ENCODE measurements around the gene ZNF385A. TPM values are rescaled to one million over a fixed set of nuclear protein-coding genes. Genes with fewer than 3 reads are reported as not detected.
A peak's percentile ranks its signal among the peaks of the same experiment; 100 is the strongest.

The ZNF385A gene
- total RNA-seq, 6 donors from 2014 or later = 18.5 to 43.8 (median 23.0) TPM

GRCh38 chr12:54374562-54375258 lies 9.8 kb downstream of the ZNF385A start:
- WGBS, 2 donors = 61 to 81% methylated on average over 2 of the region's 2 CpGs
- H3K4me1 ChIP-seq = peaks cover 29 to 57% (median 46%) of the 10 kb centered on the region in 4 donors
- TF ChIP-seq EP300 (IDR thresholded peaks at IDR 0.05) (no peak), CTCF (IDR thresholded peaks at IDR 0.05) (no peak), POLR2A (IDR thresholded peaks at IDR 0.05) (no peak), POLR2AphosphoS5 (IDR thresholded peaks at IDR 0.05) (no peak)
- ATAC-seq (ENCODE audit: low FRiP score in 2 of 2) (no peak), DNase-seq (no peak)
- no peak overlapping the region for H3K4me3 ChIP-seq
- H3K9me3 ChIP-seq = no peaks in the 10 kb centered on the region
- H3K27me3 ChIP-seq = no peaks in the 10 kb centered on the region
- H3K27ac ChIP-seq = peak overlapping the region in 3 of 4 donors; percentile 13 to 56 (median 38)
- H3K36me3 ChIP-seq = peaks cover 0 to 13% (median 0%) of the 10 kb centered on the region in 4 donors

- Histone ChIP-seq H3K9me3 (no peaks in the 10 kb centered on the region), H3K4me3 (no peak overlapping the region), H3K27ac (peak overlapping the region in 3 of 4 donors; percentile 13 to 56 (median 38)), H3K4me1 (peaks cover 24 to 58% (median 47%) of the 10 kb centered on the region in 4 donors), H3K36me3 (peaks cover 0 to 13% (median 0%) of the 10 kb centered on the region in 4 donors), H3K27me3 (no peaks in the 10 kb centered on the region)
- 94% methylated on average over 10 of the region's 10 CpGs for WGBS, 2 donors
- DNase-seq = no peak
- TF ChIP-seq CTCF (IDR thresholded peaks at IDR 0.05) = no peak
- no peak for TF ChIP-seq POLR2A (IDR thresholded peaks at IDR 0.05)
- no peak for TF ChIP-seq POLR2AphosphoS5 (IDR thresholded peaks at IDR 0.05)
- TF ChIP-seq EP300 (IDR thresholded peaks at IDR 0.05) = no peak
- no peak for ATAC-seq (ENCODE audit: low FRiP score in 2 of 2)
These were observed 10.6 kb downstream of the ZNF385A start for GRCh38 chr12:54373649-54374561.

GRCh38 chr12:54372113-54372806 lies 12.3 kb downstream of the ZNF385A start:
- Histone ChIP-seq H3K36me3 (peaks cover 0 to 6% (median 0%) of the 10 kb centered on the region in 4 donors), H3K27me3 (no peaks in the 10 kb centered on the region), H3K4me3 (no peak overlapping the region), H3K27ac (peak overlapping the region in 2 of 4 donors; percentile 48 to 59), H3K4me1 (peaks cover 34 to 60% (median 48%) of the 10 kb centered on the region in 4 donors), H3K9me3 (no peaks in the 10 kb centered on the region)
- no peak for TF ChIP-seq CTCF (IDR thresholded peaks at IDR 0.05)
- no peak for TF ChIP-seq POLR2AphosphoS5 (IDR thresholded peaks at IDR 0.05)
- no peak for TF ChIP-seq POLR2A (IDR thresholded peaks at IDR 0.05)
- no peak for TF ChIP-seq EP300 (IDR thresholded peaks at IDR 0.05)
- ATAC-seq (ENCODE audit: low FRiP score in 2 of 2) (no peak), DNase-seq (no peak)
- WGBS, 2 donors = 51 to 54% methylated on average over 8 of the region's 8 CpGs

- Histone ChIP-seq H3K27me3 (no peaks in the 10 kb centered on the region), H3K9me3 (no peaks in the 10 kb centered on the region), H3K27ac (peak overlapping the region in 2 of 4 donors; percentile 48 to 59), H3K4me1 (peaks cover 34 to 60% (median 48%) of the 10 kb centered on the region in 4 donors), H3K4me3 (no peak overlapping the region), H3K36me3 (peaks cover 0 to 4% (median 0%) of the 10 kb centered on the region in 4 donors)
- ATAC-seq (ENCODE audit: low FRiP score in 2 of 2) (peak in 1 of 2 donors; percentile 37), DNase-seq (peak in 1 of 2 donors; percentile 38)
- TF ChIP-seq EP300 (IDR thresholded peaks at IDR 0.05) = no peak
- no peak for TF ChIP-seq POLR2AphosphoS5 (IDR thresholded peaks at IDR 0.05)
- TF ChIP-seq CTCF (IDR thresholded peaks at IDR 0.05) = no peak
- TF ChIP-seq POLR2A (IDR thresholded peaks at IDR 0.05) = no peak
- 51 to 56% methylated on average over 3 to 5 of the region's 5 CpGs for WGBS, 2 donors
These were observed 13.0 kb downstream of the ZNF385A start for GRCh38 chr12:54371328-54372112.

Data from upper lobe of left lung (tissue), 6 donors.